H4 (cell line): Measurements from ENCODE around the gene CBLN3. TPM values are rescaled to one million over a fixed set of nuclear protein-coding genes. Genes with fewer than 3 reads are reported as not detected.

Experiments
- DNase-seq: peaks from one replicate; pipeline ENCODE4 v3.0.0-alpha.2; 2015; ENCODE audit warnings: low spot score
- total RNA-seq: library from RNA; depleted of rRNA; stranded (reverse); fragments of >200 nt; shearing (Covaris generic); gene quantifications from 2 replicates; pipeline ENCODE4 v1.2.3, GENCODE V29; 2014

Gene CBLN3
- total RNA-seq, 1 experiment from 2014 or later: 0.08 TPM

DNA sequence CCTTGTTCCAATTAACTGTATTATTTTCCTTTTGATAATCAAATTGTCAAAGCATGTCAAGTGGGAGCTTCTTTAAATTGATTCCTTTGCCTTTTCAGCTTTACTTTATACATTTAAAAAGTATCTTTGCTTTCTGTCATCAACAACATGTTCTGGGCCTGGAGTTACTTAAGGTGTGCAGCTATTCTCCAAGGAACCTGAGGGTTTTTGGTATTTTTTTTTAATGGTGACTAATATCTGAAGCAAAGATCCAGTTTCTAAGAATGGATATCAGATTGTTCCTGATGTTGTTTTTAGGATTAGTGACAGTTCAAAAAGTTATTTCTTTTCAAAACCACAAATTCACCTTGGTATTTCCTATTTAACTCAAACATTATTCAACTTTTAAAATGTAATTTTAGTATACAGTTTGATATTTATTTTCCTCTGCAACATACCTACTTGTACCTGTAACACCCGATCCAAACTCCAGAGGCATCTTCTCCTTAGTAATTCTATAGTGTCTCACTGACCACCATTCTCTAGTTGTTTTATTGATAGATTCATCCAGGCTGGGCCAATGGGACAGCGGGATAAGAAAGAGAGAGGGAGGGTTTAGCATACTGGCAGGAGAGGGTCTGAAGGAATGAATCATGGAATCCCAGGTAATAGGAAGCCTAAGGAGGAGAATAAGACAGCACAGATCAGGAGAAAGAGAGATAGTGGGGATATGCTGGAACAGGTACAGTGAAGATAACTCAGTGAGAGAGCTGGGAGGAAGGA, 3.1 kb downstream of the CBLN3 start:
- DNase-seq: no peak

DNA sequence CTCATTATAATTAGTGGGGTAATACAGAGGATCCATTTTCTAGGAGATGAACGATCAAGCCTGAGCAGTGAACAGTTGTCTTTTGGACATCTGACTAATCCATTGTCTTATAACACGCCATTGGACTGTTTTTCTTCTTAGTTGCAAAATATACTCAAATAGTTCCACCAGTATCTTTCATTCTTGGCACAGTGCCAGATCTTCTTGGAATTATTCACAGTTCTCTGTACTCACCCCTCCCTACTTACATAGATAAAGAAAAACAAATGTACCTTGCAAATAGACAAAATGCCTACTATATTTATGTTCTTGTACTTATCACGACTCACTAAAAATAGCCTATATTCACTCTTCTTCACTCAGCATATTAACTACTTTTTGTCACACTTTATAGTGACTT, 3.8 kb downstream of the CBLN3 start:
- DNase-seq: no peak

DNA sequence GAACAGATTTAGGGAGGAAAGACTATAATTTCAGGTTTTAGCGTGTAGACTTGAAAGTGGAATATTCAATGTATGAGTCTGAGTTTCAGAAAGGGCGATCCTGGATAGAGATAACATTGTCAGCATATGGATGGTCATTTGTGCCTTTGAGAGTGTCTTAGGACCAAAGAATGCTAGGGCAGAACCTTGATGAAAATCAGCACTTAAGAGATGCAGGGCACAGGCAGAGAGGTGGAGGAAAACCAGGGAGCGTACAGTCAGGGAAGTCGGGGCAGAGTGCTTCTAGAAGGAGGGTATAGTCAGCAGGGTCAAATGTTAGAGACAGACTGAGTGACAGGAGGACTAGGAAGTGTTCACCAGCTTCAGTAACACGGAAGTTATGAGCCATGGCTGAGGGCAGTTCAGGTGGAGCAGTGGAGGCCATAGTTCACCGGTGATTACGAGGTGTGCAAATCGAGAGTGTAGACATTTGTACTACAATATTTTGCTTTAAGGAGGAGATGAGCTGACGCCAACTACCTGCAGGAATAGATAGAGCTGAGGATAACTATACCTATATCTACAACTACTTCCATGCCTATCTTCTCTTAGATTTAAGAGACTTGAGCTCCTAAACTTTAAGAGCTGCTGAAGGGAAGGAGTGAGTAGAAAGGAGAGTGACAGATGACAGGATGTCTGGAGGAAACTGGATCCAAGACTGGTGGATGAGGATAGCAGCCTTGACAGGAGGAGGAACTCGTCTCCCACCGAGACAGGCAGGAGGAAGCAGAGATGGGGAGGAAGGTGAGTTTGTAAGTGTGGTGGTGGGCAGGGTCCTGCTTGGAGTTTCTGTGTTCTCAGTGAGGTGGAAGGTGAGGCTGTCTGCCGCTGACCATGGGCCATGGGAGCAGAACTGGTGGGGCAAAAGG, 6.5 kb downstream of the CBLN3 start:
- DNase-seq: no peak

DNA sequence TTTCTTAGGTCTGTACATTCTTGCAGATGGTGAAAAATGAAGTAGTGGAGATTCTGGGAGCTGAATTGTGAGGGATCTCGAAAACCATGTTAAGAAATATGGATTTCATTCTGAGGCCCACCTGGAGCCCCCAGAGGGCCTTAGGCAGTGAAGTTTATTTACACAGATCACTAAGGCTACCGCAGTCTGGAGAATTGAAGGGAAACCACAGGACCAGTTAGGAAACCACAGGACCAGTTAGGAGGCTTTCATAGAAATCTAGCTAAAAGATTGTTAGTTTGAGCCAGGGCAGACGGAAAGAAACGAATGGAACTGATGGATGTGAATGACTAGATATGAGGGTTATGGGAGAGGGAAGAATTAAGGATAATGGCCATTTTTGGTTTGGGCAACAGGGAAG, 7.2 kb downstream of the CBLN3 start:
- no peak for DNase-seq

- DNase-seq: no peak
Observed at GRCh38 chr14:24418492-24418873, 11.0 kb downstream of the CBLN3 start.

DNA sequence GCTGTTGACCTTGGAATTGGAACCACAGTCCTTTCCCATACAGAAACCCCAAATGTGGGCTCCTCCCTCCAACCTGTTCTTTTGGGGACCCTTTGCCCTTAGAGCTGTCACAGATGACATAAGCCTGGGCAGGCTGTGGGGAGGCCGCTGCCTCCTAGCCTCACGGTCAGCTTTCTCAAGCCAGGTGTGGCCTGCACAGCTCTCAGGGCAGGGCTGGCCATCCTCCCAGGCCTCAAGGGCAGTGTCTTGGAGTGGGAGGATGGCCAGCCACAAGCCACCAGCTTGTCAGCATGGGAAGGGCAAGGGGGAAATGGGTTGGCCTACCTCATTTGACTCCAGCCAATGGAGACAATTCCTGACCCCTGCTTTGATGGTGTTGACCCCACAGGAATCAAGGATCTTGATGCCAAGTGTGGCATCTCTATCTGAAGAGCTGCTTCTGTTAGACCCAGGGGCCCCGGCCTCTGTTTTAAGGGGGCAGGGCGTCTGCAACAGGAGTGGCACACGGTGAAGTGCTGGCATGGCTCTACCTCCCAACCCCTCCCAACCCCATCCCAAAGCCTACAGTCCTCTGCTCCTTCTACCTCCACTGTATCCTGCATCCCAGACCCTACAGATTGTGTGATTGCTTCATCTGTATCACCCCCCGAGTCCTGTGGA, 11.5 kb downstream of the CBLN3 start:
- DNase-seq: no peak

DNA sequence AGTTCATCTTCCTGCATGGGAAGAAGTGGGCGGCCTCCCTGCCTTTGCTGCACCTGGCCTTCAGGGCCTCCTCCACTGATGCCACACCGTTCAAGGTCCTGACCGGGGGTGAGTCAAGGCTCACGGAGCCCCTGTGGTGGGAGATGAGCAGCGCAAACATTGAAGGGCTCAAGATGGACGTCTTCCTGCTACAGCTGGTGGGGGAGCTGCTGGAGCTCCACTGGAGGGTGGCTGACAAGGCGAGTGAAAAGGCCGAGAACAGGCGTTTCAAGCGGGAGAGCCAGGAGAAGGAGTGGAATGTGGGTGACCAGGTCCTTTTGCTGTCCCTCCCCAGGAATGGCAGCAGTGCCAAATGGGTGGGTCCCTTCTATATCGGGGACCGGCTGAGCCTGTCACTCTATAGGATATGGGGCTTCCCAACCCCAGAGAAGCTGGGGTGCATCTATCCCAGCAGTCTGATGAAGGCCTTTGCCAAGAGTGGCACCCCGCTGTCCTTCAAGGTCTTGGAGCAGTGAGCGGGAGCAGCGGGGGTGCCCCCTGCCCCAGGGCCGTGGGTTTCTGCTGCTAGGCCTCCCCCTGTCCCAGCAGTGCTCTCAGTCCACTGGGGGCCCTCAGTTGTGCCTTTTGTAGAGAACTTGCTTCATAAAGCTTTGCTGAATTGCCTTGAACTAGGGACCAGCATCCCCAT, 12.4 kb downstream of the CBLN3 start:
- no peak for DNase-seq

DNA sequence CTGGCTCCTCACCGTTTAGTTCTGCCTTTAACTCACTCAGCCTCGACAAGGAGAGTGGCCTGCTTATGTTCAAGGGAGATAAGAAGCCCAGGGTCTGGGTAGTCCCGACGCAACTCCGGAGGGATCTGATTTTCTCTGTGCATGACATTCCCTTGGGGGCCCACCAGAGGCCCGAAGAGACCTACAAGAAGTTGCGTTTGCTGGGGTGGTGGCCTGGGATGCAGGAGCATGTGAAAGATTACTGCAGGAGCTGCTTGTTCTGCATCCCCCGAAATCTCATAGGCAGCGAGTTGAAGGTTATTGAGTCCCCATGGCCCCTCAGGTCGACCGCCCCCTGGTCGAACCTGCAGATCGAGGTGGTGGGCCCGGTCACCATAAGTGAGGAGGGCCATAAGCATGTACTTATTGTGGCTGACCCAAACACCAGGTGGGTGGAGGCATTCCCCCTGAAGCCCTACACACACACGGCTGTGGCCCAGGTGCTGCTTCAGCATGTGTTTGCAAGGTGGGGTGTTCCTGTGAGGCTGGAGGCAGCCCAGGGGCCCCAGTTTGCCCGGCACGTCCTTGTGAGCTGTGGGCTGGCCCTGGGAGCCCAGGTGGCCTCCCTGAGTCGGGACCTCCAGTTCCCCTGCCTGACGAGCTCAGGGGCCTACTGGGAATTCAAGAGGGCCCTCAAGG, 13.1 kb downstream of the CBLN3 start:
- DNase-seq: no peak

DNA sequence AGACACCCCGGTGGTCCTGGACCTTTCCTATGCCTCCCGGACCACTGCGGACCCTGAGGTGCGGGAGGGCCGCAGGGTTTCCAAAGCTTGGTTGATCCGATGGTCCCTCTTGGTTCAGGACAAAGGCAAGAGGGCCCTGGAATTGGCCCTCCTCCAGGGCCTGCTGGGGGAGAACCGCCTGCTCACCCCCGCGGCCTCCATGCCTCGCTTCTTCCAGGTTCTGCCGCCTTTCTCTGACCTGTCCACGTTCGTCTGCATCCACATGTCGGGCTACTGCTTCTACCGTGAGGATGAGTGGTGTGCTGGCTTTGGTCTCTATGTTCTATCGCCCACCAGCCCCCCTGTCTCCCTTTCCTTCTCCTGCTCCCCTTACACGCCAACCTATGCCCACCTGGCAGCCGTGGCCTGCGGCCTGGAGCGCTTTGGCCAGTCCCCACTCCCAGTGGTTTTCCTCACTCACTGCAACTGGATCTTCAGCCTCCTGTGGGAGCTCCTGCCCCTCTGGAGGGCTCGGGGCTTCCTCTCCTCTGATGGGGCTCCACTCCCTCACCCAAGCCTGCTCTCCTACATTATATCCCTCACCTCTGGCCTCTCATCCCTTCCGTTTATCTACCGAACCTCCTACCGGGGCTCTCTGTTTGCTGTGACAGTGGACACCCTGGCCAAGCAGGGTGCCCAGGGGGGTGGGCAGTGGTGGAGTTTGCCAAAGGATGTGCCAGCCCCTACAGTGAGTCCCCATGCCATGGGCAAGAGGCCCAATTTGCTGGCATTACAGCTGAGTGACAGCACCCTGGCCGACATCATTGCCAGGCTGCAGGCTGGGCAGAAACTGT, 13.8 kb downstream of the CBLN3 start:
- DNase-seq: no peak

DNA sequence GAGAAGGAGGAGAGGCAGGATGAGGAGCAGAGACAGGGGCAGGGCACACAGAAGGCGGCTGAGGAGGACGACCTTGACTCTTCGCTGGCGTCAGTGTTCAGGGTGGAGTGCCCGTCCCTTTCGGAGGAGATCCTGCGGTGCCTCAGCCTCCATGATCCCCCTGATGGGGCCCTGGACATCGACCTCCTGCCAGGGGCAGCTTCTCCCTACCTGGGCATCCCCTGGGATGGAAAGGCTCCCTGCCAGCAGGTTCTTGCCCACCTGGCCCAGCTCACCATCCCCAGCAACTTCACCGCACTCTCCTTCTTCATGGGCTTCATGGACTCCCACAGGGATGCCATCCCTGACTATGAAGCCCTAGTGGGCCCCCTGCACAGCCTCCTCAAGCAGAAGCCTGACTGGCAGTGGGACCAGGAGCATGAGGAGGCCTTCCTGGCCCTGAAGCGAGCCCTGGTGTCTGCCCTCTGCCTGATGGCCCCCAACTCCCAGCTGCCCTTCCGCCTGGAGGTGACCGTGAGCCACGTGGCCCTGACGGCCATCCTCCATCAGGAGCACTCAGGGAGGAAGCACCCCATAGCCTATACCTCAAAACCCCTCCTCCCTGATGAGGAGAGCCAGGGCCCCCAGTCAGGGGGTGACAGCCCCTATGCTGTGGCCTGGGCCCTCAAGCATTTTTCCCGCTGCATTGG, 14.6 kb downstream of the CBLN3 start:
- no peak for DNase-seq

GRCh38 chr14:24414077-24414476, 15.4 kb downstream of the CBLN3 start:
- no peak for DNase-seq

DNA sequence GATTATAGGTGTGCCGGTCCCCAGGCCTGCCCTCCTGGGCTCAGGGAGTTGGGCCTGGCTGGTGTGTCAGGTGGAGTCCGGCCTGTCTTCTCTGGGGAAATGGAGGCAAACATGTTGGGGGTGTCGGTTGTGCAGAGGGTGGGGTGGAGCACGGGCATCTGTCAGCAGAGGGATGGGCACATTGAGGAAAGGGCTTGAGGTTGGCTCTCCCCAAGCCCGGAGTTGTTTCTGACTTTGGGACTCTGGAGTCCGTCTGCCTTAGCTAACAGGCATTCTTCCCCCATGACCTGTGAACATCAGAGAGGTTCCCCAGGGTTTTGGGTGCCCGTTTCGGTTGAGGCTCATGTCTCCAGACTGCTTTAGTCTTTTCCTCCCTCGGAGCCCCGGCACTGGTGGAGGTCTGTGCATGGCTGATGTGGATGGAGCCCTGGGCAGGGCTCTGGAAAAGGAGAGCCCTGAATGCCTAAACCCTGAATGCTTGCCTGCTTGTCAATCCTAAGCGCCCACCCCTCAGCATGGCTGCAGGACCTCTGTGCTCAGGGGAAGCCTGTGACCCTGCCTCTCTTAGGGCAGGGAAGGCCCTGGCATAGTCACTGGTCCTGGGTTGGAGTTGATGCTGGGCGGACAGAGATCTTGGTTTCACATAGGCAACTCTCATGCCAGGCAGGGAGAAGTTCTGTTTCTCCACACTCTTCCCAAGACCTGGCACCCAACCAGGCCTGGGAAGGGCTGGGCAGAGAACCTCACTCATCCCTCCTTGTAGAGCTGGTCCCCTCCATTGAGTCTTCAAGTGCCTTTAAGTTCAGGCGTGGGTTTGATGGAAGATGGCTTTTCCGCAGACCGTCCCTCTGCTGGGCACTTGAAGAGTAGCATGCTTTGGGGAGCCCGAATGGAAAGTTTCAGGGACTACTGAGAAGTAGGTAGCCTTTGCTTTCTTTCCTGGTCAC, 17.8 kb downstream of the CBLN3 start:
- DNase-seq: peak; percentile 40

- DNase-seq: no peak
Observed at GRCh38 chr14:24409956-24410355, 19.5 kb downstream of the CBLN3 start.

DNA sequence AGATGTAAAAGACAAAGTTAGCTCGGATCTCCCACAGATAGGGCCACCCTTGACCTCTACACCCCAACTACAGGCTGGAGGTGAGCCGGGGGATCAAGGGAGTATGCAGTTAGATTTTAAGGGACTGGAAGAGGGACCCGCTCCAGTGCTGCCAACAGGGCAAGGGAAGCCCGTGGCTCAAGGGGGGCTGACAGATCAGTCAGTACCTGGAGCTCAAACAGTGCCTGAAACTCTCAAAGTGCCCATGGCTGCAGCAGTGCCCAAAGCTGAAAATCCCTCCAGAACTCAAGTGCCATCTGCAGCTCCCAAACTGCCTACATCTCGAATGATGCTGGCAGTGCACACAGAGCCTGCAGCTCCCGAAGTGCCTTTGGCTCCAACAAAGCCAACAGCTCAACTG, 20.3 kb downstream of the CBLN3 start:
- no peak for DNase-seq

GRCh38 chr14:24408764-24409163, 20.7 kb downstream of the CBLN3 start:
- DNase-seq: no peak

- DNase-seq: no peak
Observed at GRCh38 chr14:24407608-24408325, 21.7 kb downstream of the CBLN3 start.

- DNase-seq: no peak
Observed at GRCh38 chr14:24406416-24406815, 23.1 kb downstream of the CBLN3 start.

DNA sequence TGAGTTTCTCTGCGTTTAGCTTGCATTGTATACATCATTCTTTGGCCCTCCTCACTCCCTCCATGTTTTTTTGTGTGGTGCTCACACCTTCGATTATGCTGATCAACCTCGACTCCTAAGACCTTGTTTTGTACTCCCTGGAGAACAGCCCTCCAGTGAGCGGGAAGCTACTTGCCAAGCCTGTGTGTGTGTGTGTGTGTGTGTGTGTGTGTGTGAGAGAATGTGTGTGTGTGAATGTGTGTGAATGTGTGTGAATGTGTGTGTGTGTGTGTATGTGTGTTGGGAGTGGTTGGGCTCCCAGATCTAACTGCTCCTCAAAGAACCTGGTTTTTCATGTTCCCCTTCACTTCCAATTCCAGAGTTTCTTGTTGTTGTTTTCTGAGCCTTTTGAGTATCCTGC, 24.7 kb downstream of the CBLN3 start:
- no peak for DNase-seq
